HAP-1 (cell line): ENCODE results near the gene NOL6.
"Not testable (repeated sequence)": the region's sequence is repeated elsewhere in the genome, so short reads cannot be mapped to it uniquely, and the experiment has no call there.

ENCODE experiments used
- DNase-seq, 2 experiments: peaks; one replicate each; pipeline ENCODE4 v3.0.0-alpha.2; 2016 to 2020; ENCODE audit warnings: low spot score in 2 of 2
- H3K27me3 ChIP-seq: fragments of 250-450 bp; sonication (Bioruptor Pico); 2 replicates; pipeline ENCODE4 v1.5.1; 2020; ENCODE audit warnings: low read depth, mild to moderate bottlenecking, moderate library complexity
- H3K36me3 ChIP-seq: fragments of 250-450 bp; sonication (Bioruptor Pico); replicated peaks from 2 replicates; pipeline ENCODE4 v1.5.1; 2020; ENCODE audit warnings: mild to moderate bottlenecking
- H3K4me1 ChIP-seq: fragments of 250-450 bp; sonication (Bioruptor Pico); 2 replicates; pipeline ENCODE4 v1.5.1; 2020; ENCODE audit warnings: mild to moderate bottlenecking
- H3K4me3 ChIP-seq: fragments of 250-450 bp; sonication (Bioruptor Pico); 2 replicates; pipeline ENCODE4 v1.5.1; 2020; ENCODE audit warnings: mild to moderate bottlenecking, moderate library complexity
- H3K9me3 ChIP-seq: fragments of 250-450 bp; sonication (Bioruptor Pico); 2 replicates; pipeline ENCODE4 v1.5.1; 2020; ENCODE audit warnings: mild to moderate bottlenecking, moderate library complexity
- in situ Hi-C: fragments of 300-500 bp; cut with MboI; formaldehyde crosslinking; loops from 3 replicates; pipeline ENCODE4 v1.14.3; 2020; ENCODE audit warnings: low sequenced_read_pairs, inconsistent platforms, mixed read lengths

Gene NOL6

DNA sequence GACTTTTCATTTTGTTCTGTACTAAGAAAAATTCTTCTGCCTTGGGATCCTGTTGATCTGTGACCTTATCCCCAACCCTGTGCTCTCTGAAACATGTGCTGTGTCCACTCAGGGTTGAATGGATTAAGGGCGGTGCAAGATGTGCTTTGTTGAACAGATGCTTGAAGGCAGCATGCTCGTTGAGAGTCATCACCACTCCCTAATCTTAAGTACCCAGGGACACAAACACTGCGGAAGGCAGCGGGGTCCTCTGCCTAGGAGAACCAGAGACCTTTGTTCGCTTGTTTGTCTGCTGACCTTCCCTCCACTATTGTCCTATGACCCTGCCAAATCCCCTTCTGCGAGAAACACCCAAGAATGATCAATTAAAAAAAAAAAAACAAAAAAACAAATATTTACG is 49.7 kb downstream of the NOL6 start:
- H3K9me3 ChIP-seq, H3K4me3 ChIP-seq, H3K4me1 ChIP-seq, H3K36me3 ChIP-seq, H3K27me3 ChIP-seq, DNase-seq, in situ Hi-C loops: not testable (repeated sequence)

DNA sequence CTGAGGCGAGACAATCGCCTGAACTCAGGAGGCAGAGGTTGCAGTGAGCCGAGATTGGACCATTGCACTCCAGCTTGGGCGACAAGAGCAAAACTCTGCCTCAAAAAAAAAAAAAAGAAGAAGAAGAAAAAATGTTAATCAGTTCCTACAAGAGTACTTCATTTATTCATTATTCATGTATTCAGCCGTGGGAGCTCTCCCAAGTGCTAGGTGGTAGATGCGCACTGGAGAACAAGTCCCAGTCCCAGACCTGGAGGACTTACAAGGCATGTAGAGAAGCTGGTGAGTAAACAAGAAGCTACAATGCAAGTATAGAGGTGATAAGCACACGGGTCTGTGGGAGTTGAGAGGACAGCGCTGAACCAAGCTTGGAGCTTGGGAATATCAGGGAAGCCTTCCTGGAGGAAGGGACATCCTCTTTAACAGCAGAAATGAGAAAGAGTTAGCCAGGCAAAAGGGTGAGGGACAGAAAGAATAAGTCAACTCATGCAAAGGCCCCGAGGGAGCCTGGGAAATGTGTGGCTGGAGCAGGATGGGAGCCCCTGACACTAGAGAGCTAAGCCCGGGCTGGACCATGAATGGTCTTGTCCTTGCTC is 53.9 kb downstream of the NOL6 start:
- no peak for DNase-seq
- no peaks in the 10 kb centered on the region for H3K27me3 ChIP-seq
- no peaks in the 10 kb centered on the region for H3K4me1 ChIP-seq
- no peaks in the 10 kb centered on the region for H3K36me3 ChIP-seq
- H3K4me3 ChIP-seq, result no peak overlapping the region
- in situ Hi-C loops, result no loop called here
- no peaks in the 10 kb centered on the region for H3K9me3 ChIP-seq

DNA sequence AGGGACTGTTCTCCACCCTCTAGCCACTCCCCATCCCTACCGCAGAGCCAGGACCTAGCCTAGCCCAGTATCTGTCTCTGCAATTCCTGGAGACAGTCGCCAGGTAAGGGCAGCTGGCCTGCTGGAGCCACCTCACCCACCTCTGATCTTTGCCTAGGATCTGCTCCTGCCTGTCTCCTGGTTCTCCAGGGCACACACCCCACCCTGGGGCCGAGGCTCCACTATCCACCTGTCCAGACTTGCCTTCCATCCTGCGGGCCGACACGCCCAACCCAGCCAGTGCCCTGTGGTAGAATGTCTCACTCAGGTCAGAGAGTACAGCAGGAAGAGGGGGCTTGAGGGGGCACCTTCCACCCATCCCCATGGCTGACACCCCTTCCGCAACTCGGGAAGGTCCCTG is 55.6 kb downstream of the NOL6 start:
- Histone ChIP-seq H3K4me1 (no peaks in the 10 kb centered on the region), H3K36me3 (no peaks in the 10 kb centered on the region), H3K27me3 (no peaks in the 10 kb centered on the region), H3K4me3 (no peak overlapping the region), H3K9me3 (no peaks in the 10 kb centered on the region)
- DNase-seq, result no peak
- in situ Hi-C loops, result no loop called here

DNA sequence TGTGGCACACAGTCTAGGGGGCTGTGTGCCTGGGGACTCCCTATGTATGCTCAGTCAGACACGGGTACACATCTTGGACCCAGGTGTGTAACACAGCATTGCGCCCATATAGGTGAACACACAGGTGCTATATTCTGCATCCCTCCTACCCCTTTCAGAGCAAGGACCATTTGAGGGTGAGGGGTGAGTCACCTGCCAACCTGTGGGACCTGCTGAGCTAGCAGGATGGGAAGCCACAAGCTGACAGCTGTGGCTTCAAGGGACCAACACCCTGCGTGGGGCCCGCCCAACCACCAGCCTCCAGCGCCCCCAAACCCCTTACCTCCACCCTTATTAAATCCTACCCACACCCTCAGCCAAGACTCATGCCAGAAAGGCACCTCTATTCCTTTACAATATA is 56.7 kb downstream of the NOL6 start:
- no peak for DNase-seq
- Histone ChIP-seq H3K4me1 (no peaks in the 10 kb centered on the region), H3K4me3 (no peak overlapping the region), H3K27me3 (no peaks in the 10 kb centered on the region), H3K9me3 (no peaks in the 10 kb centered on the region), H3K36me3 (no peaks in the 10 kb centered on the region)
- in situ Hi-C loops, result no loop called here

DNA sequence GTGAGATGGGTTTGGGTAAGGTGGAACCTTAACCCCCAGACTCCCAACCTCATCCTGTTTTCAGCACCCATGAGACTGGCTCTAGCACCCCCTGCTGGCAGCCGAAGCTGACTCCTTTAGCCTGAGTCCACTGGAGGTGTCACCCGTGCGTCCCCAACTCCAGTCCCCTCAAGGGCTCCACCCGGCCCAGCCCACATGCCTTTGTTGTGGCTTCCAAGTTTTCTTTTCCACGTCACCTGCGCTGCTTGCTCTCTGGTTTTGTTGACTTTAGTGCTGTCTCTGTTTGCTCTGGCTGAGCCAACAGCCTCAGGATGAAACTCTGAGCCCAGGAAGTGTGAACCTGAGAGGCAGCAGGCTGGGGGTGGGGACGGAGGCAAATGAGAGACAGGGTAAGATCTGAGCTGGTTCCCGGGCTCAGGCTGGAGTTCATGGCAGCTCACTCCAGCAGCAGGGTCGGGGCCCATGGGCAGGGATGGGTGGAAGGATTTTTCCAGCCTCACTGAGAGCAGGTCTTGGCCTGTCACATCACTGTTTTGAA is 58.2 kb downstream of the NOL6 start:
- peak; percentile 15 to 85 for DNase-seq
- Histone ChIP-seq H3K9me3 (no peaks in the 10 kb centered on the region), H3K4me3 (no peak overlapping the region), H3K36me3 (no peaks in the 10 kb centered on the region), H3K27me3 (no peaks in the 10 kb centered on the region), H3K4me1 (no peaks in the 10 kb centered on the region)
- in situ Hi-C loops, result no loop called here

DNA sequence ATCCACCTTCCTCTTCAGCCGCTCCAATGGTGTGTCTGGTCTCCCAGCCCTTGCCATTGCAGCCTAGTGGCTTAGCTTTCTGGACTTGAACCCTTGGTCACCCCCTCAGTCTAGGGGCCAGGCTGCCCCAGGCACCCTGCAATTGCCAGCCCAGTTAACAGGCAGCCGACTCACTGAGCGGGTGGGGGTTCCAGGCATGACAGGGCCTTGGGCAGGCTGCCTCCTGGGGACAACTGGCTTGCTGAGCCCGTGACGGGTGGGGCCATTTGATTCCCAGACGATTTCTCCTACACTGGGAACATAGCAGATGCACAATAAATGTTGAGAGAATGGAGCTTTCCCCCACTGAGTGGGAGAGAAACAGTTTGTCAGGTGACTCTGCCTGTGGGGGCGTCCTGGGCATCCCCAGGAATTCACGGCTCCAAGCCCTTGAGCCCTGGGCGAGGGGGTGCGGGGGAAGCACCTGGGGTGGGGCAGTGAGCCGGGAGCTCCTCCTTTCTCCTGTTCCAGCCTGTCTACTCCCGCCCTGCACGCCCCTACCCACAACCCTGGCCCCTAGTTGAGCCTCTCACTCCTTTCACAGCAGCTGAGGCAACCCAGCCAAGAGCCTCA is 58.7 kb downstream of the NOL6 start:
- DNase-seq, result no peak
- Histone ChIP-seq H3K27me3 (no peaks in the 10 kb centered on the region), H3K9me3 (no peaks in the 10 kb centered on the region), H3K36me3 (no peaks in the 10 kb centered on the region), H3K4me1 (no peaks in the 10 kb centered on the region), H3K4me3 (no peak overlapping the region)
- in situ Hi-C loops, result no loop called here

DNA sequence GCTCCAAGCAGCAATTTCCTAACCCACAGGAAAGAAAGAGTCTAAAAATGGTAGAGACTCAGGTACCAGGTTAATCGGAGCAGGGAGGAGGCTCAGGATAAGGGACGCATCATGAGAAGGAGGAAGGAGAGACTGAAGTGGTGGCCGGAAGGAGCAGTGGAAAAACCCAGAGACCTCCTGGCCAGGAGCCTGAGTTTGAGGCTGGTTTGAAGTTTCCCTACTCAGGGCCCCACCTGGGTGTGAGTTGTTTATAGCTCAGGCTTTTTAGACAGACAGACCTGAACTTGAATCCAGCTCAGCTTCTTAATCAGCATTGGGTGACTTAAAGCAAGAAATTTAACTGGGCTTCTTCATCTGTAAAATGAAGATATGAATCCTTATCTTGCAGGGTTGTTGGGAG is 59.5 kb downstream of the NOL6 start:
- in situ Hi-C loops, result no loop called here
- Histone ChIP-seq H3K27me3 (no peaks in the 10 kb centered on the region), H3K4me1 (no peaks in the 10 kb centered on the region), H3K4me3 (no peak overlapping the region), H3K36me3 (no peaks in the 10 kb centered on the region), H3K9me3 (no peaks in the 10 kb centered on the region)
- DNase-seq, result no peak
